Prostate gland (tissue), 2 donors: ENCODE data around the gene TBC1D21.

Experiments used
- POLR2A ChIP-seq: fragments of 450-650 bp; IDR thresholded peaks from one replicate; pipeline ENCODE4 v1.6.1; 2016; ENCODE audit warnings: antibody characterized with exemption, mild to moderate bottlenecking
- POLR2AphosphoS5 ChIP-seq: sonication (generic); formaldehyde crosslinking; IDR thresholded peaks from one replicate; pipeline ENCODE4 v1.6.1; 2017; ENCODE audit warnings: antibody characterized with exemption
- TF ChIP-seq, protein P1 (sequence below), 4 experiments: fragments of 200-600 bp in 2 of 4; fragments of 450-650 bp in 2 of 4; sonication (generic) in 2 of 4; IDR thresholded peaks; 1 replicate in 3 of 4; 2 replicates in 1 of 4; pipeline ENCODE4 v1.5.1; 2016 to 2019; ENCODE audit warnings: antibody characterized with exemption in 4 of 4, mild to moderate bottlenecking in 2 of 4, moderate library complexity in 2 of 4

DNA sequence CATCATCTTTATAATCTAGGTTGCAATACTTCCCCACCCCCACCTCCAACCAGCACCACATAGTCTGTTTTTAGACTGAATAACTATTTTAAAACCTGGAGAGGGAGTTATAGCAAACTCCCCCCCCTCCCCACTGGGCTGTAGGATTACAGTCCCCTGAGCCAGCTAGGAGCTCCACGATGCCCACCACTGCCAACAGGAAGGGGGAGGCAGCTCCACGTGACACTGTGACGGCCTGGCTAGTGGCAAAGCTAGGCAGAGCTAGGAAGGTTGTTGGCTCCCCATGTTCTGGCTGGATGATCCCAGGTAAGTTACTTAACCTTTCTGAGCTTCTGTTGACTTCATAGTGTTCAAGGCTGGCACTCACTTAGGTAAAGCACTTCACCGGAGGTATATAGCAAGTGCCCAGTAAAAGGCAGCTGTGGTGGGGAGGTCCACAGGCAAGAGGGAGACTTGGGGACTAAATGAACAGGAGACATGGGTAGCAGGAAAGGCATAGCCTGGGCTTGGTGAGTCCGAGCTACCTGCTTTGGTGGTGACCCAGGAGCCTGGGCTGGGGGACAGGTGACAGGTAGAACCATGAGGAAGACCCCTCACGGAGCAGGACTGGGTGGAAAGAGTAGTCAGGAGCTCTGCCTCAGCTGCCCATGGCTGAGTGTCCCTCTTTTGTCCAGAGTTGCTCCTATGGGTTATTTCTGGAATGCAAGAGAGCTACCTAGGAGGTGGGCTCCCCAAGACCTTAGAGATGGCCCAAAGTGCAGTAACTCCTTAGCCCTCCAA, 4.0 kb upstream of the TBC1D21 start:
- TF ChIP-seq, protein P1, sequence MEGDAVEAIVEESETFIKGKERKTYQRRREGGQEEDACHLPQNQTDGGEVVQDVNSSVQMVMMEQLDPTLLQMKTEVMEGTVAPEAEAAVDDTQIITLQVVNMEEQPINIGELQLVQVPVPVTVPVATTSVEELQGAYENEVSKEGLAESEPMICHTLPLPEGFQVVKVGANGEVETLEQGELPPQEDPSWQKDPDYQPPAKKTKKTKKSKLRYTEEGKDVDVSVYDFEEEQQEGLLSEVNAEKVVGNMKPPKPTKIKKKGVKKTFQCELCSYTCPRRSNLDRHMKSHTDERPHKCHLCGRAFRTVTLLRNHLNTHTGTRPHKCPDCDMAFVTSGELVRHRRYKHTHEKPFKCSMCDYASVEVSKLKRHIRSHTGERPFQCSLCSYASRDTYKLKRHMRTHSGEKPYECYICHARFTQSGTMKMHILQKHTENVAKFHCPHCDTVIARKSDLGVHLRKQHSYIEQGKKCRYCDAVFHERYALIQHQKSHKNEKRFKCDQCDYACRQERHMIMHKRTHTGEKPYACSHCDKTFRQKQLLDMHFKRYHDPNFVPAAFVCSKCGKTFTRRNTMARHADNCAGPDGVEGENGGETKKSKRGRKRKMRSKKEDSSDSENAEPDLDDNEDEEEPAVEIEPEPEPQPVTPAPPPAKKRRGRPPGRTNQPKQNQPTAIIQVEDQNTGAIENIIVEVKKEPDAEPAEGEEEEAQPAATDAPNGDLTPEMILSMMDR (IDR thresholded peaks at IDR 0.05) = no peak
- TF ChIP-seq POLR2A (no peak), POLR2AphosphoS5 (no peak)
